ENCODE results near the gene COL23A1.

The COL23A1 gene

DNA sequence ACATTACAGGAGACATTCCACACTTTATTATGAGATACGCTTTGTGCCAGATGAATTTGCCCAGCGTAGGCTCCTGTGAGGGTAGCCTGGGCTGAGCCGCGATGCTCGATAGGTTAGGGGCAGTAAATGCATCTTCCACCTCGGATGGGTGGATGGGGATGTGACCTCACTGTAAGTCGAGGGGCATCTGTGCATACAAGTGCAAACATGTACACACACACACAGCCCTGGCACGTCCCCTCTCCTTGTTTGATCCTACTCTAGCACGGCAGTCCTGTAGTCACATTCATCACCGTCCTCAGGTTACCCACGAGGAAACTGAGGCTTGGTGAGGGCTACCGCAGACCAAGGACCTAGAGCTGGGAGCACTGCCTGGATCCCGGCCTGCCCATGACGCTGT is 166.8 kb downstream of the COL23A1 start:
- Mint-ChIP-seq H3K27me3 (peaks cover 13% of the 10 kb centered on the region), H3K4me1 (no peaks in the 10 kb centered on the region)
- no peak for ATAC-seq

GRCh38 chr5:178422400-178422775 is 167.8 kb downstream of the COL23A1 start:
- Mint-ChIP-seq H3K9me3 (no peaks in the 10 kb centered on the region), H3K4me3 (no peak overlapping the region), H3K36me3 (no peaks in the 10 kb centered on the region), H3K27me3 (peaks cover 13% of the 10 kb centered on the region), H3K27ac (no peak overlapping the region), H3K4me1 (peaks cover 3% of the 10 kb centered on the region)
- ATAC-seq, result no peak

More for the DNA sequence above, 166.8 kb downstream of the COL23A1 start:
- H3K27ac Mint-ChIP-seq, result no peak overlapping the region
- H3K36me3 Mint-ChIP-seq, result no peaks in the 10 kb centered on the region
- H3K4me3 Mint-ChIP-seq, result no peak overlapping the region
- no peaks in the 10 kb centered on the region for H3K9me3 Mint-ChIP-seq

DNA sequence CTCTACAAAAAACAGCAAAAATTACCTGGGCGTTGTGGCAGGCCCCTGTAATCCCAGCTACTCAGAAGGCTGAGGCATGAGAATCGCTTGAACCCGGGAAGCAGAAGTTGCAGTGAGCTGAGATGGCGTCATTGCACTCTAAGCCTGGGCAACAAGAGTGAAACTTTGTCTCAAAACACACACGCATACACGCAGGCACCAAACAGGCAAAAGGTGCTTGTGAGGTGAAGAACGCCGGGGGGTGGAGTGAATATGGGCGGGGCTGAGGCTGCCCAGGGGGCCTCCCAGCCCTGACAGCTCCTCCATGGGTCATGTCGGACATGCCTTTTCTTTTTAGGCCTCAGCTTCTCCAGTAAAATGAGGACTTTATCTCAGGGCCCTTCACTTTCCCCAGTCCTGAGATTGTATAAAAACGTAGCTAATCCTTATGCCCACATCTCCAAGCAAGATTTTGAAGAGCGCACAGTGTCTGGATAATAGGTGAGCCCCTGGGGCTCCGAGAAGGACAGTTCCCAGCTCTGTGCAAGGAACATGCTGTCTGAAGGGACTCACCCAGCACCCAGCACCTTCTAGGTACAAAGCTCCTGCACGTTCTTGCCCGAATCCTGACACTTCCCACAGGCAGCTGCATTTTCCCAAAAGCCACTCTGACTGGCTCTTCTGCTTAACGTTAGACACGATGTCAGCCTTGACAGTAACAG is 168.3 kb downstream of the COL23A1 start:
- H3K36me3 Mint-ChIP-seq, result no peaks in the 10 kb centered on the region
- peaks cover 6% of the 10 kb centered on the region for H3K4me1 Mint-ChIP-seq
- peaks cover 13% of the 10 kb centered on the region for H3K27me3 Mint-ChIP-seq
- no peaks in the 10 kb centered on the region for H3K9me3 Mint-ChIP-seq
- H3K27ac Mint-ChIP-seq, result no peak overlapping the region
- no peak for ATAC-seq
- no peak overlapping the region for H3K4me3 Mint-ChIP-seq

GRCh38 chr5:178421128-178421527 is 169.1 kb downstream of the COL23A1 start:
- peaks cover 6% of the 10 kb centered on the region for H3K4me1 Mint-ChIP-seq
- no peak overlapping the region for H3K4me3 Mint-ChIP-seq
- no peak for ATAC-seq
- H3K9me3 Mint-ChIP-seq, result no peaks in the 10 kb centered on the region
- H3K27ac Mint-ChIP-seq, result no peak overlapping the region
- no peaks in the 10 kb centered on the region for H3K36me3 Mint-ChIP-seq
- H3K27me3 Mint-ChIP-seq, result peaks cover 7% of the 10 kb centered on the region

- Mint-ChIP-seq H3K4me3 (no peak overlapping the region), H3K27me3 (no peaks in the 10 kb centered on the region), H3K36me3 (no peaks in the 10 kb centered on the region), H3K4me1 (peaks cover 6% of the 10 kb centered on the region), H3K27ac (no peak overlapping the region), H3K9me3 (no peaks in the 10 kb centered on the region)
- no peak for ATAC-seq
Measured at GRCh38 chr5:178420354-178420781, 169.8 kb downstream of the COL23A1 start.

GRCh38 chr5:178419651-178420050 is 170.5 kb downstream of the COL23A1 start:
- H3K27ac Mint-ChIP-seq, result no peak overlapping the region
- peaks cover 6% of the 10 kb centered on the region for H3K4me1 Mint-ChIP-seq
- no peak overlapping the region for H3K4me3 Mint-ChIP-seq
- ATAC-seq, result no peak
- no peaks in the 10 kb centered on the region for H3K27me3 Mint-ChIP-seq
- no peaks in the 10 kb centered on the region for H3K36me3 Mint-ChIP-seq
- H3K9me3 Mint-ChIP-seq, result no peaks in the 10 kb centered on the region

GRCh38 chr5:178419196-178419595 is 171.0 kb downstream of the COL23A1 start:
- H3K4me3 Mint-ChIP-seq, result no peak overlapping the region

GRCh38 chr5:178418471-178419010 is 171.7 kb downstream of the COL23A1 start:
- peaks cover 6% of the 10 kb centered on the region for H3K4me1 Mint-ChIP-seq
- H3K9me3 Mint-ChIP-seq, result no peaks in the 10 kb centered on the region
- no peak overlapping the region for H3K4me3 Mint-ChIP-seq
- no peaks in the 10 kb centered on the region for H3K27me3 Mint-ChIP-seq
- ATAC-seq, result peak; percentile 5
- H3K36me3 Mint-ChIP-seq, result no peaks in the 10 kb centered on the region
- no peak overlapping the region for H3K27ac Mint-ChIP-seq

More at GRCh38 chr5:178419196-178419595, 171.0 kb downstream of the COL23A1 start:
- no peak for ATAC-seq
- Mint-ChIP-seq H3K4me1 (peaks cover 6% of the 10 kb centered on the region), H3K36me3 (no peaks in the 10 kb centered on the region), H3K27ac (no peak overlapping the region), H3K9me3 (no peaks in the 10 kb centered on the region), H3K27me3 (no peaks in the 10 kb centered on the region)

GRCh38 chr5:178418031-178418430 is 172.2 kb downstream of the COL23A1 start:
- Mint-ChIP-seq H3K36me3 (no peaks in the 10 kb centered on the region), H3K9me3 (no peaks in the 10 kb centered on the region), H3K27me3 (no peaks in the 10 kb centered on the region), H3K4me1 (peaks cover 6% of the 10 kb centered on the region), H3K27ac (no peak overlapping the region), H3K4me3 (no peak overlapping the region)
- ATAC-seq, result no peak

- no peaks in the 10 kb centered on the region for H3K9me3 Mint-ChIP-seq
- no peak overlapping the region for H3K4me3 Mint-ChIP-seq
- ATAC-seq, result no peak
- no peaks in the 10 kb centered on the region for H3K27me3 Mint-ChIP-seq
- H3K4me1 Mint-ChIP-seq, result peaks cover 6% of the 10 kb centered on the region
- H3K27ac Mint-ChIP-seq, result no peak overlapping the region
- no peaks in the 10 kb centered on the region for H3K36me3 Mint-ChIP-seq
Measured at GRCh38 chr5:178417391-178417811, 172.8 kb downstream of the COL23A1 start.

- Mint-ChIP-seq H3K36me3 (no peaks in the 10 kb centered on the region), H3K9me3 (no peaks in the 10 kb centered on the region), H3K4me1 (peaks cover 6% of the 10 kb centered on the region), H3K4me3 (no peak overlapping the region), H3K27me3 (no peaks in the 10 kb centered on the region), H3K27ac (no peak overlapping the region)
- no peak for ATAC-seq
Measured at GRCh38 chr5:178416919-178417318, 173.3 kb downstream of the COL23A1 start.

GRCh38 chr5:178416206-178416882 is 173.8 kb downstream of the COL23A1 start:
- Mint-ChIP-seq H3K9me3 (no peaks in the 10 kb centered on the region), H3K4me1 (peaks cover 6% of the 10 kb centered on the region), H3K27me3 (no peaks in the 10 kb centered on the region), H3K4me3 (no peak overlapping the region), H3K27ac (no peak overlapping the region), H3K36me3 (no peaks in the 10 kb centered on the region)
- no peak for ATAC-seq

GRCh38 chr5:178415353-178415752 is 174.8 kb downstream of the COL23A1 start:
- Mint-ChIP-seq H3K4me1 (peaks cover 6% of the 10 kb centered on the region), H3K4me3 (no peak overlapping the region), H3K27ac (no peak overlapping the region), H3K36me3 (no peaks in the 10 kb centered on the region), H3K9me3 (no peaks in the 10 kb centered on the region), H3K27me3 (no peaks in the 10 kb centered on the region)
- ATAC-seq, result peak; percentile 14

DNA sequence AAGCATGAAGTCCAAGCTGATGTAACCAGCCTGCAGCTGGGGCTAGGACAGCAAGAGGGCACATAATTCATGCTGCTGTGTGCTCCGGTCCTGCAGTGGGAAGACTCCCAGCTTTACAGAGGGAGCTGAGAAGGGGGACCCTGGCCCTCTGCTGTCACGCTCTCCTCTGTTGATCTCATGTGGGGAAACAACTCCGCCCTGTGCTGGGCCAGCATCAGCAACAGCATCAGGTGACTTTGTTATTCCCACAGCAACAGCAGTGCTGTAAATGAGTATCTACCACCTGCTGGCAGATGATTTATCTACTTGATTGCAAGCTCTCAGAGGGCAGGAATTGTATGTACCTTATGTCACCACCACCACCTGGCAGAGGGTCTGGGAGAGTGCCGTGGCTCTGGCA is 176.2 kb downstream of the COL23A1 start:
- Mint-ChIP-seq H3K27ac (no peak overlapping the region), H3K36me3 (no peaks in the 10 kb centered on the region), H3K4me3 (no peak overlapping the region), H3K9me3 (no peaks in the 10 kb centered on the region), H3K4me1 (peaks cover 6% of the 10 kb centered on the region), H3K27me3 (no peaks in the 10 kb centered on the region)
- no peak for ATAC-seq

DNA sequence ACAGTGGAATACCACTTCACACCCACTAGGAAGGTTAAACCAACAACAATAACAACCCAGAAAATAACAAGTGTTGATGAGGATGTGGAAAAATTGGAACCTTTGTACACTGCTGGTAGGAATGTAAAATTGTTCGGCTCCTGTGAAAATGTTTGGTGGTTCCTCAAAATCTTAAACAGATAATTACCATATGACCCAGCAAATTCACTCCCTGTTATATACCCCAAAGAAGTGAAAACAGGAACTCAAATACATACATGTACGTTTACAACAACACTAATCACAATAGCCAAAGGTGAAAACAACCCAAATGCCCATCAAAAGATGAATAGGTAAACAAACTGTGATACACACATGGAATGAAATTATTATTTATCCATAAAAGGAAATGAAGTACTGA is 179.1 kb downstream of the COL23A1 start:
- no peak overlapping the region for H3K27ac Mint-ChIP-seq
- no peaks in the 10 kb centered on the region for H3K4me1 Mint-ChIP-seq
- no peak for ATAC-seq
- H3K27me3 Mint-ChIP-seq, result peaks cover 14% of the 10 kb centered on the region
- H3K9me3 Mint-ChIP-seq, result peaks cover 9% of the 10 kb centered on the region
- H3K36me3 Mint-ChIP-seq, result peaks cover 6% of the 10 kb centered on the region
- no peak overlapping the region for H3K4me3 Mint-ChIP-seq

DNA sequence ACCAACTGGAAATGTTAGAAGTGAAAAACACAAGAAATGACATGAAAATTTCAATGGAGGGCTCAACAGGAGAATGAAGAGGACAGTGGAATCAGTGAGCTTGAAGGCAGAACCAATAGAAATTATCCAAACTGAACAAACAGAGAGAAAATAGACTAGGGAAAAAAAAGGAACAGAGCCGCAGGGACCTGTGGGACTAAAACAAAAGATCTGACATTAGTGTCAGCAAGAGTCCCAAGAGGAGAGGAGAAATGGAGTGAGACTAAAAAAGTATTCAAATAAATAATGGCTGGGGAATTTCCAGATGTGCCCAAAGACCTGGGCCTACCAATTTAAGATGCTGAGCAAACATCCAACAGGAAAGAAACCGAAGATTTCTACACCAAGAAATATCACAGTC is 182.5 kb downstream of the COL23A1 start:
- Mint-ChIP-seq H3K27ac (no peak overlapping the region), H3K36me3 (peaks cover 6% of the 10 kb centered on the region), H3K4me3 (no peak overlapping the region), H3K4me1 (no peaks in the 10 kb centered on the region), H3K27me3 (peaks cover 36% of the 10 kb centered on the region), H3K9me3 (peaks cover 12% of the 10 kb centered on the region)
- ATAC-seq, result no peak

All from stimulated activated memory B cell treated with anti-CD40 and anti-IgM and Interleukin-4, amounts not matched to agents 10 μg/mL and 1 μg/mL and 100 μg/mL, for 72 hours (primary cell).